ENCODE results near the gene OSBPL2. TPM values are rescaled to one million over a fixed set of nuclear protein-coding genes. Genes with fewer than 3 reads are reported as not detected.

Gene OSBPL2
- total RNA-seq, 1 donor from 2014 or later = 29.9 TPM

- no peaks in the 10 kb centered on the region for H3K4me1 Mint-ChIP-seq (ENCODE audit: low read depth)
- H3K4me3 Mint-ChIP-seq (ENCODE audit: low read depth) = no peak overlapping the region
- H3K9me3 Mint-ChIP-seq = no peaks in the 10 kb centered on the region
- no peak overlapping the region for H3K27ac Mint-ChIP-seq
- peaks cover 15% of the 10 kb centered on the region for H3K36me3 Mint-ChIP-seq (ENCODE audit: low read depth)
- intact Hi-C loops (cut with micrococcal nuclease) = no loop called here
- DNase-seq (ENCODE audit: low spot score) = no peak
- no peaks in the 10 kb centered on the region for H3K27me3 Mint-ChIP-seq (ENCODE audit: low read depth)
Observed at GRCh38 chr20:62284448-62284847, 46.1 kb downstream of the OSBPL2 start.

- DNase-seq (ENCODE audit: low spot score) = no peak
- Mint-ChIP-seq H3K4me3 (ENCODE audit: low read depth) (no peak overlapping the region), H3K9me3 (no peaks in the 10 kb centered on the region), H3K36me3 (ENCODE audit: low read depth) (peaks cover 15% of the 10 kb centered on the region), H3K27me3 (ENCODE audit: low read depth) (no peaks in the 10 kb centered on the region), H3K4me1 (ENCODE audit: low read depth) (no peaks in the 10 kb centered on the region), H3K27ac (no peak overlapping the region)
- intact Hi-C loops (cut with micrococcal nuclease) = no loop called here
Observed at GRCh38 chr20:62285151-62285550, 46.8 kb downstream of the OSBPL2 start.

GRCh38 chr20:62285722-62286121 is 47.4 kb downstream of the OSBPL2 start:
- no peaks in the 10 kb centered on the region for H3K4me1 Mint-ChIP-seq (ENCODE audit: low read depth)
- intact Hi-C loops (cut with micrococcal nuclease) = no loop called here

GRCh38 chr20:62286493-62287064 is 48.3 kb downstream of the OSBPL2 start:
- Mint-ChIP-seq H3K36me3 (ENCODE audit: low read depth) (peaks cover 12% of the 10 kb centered on the region), H3K27ac (no peak overlapping the region), H3K4me1 (ENCODE audit: low read depth) (no peaks in the 10 kb centered on the region), H3K27me3 (ENCODE audit: low read depth) (no peaks in the 10 kb centered on the region), H3K4me3 (ENCODE audit: low read depth) (no peak overlapping the region), H3K9me3 (no peaks in the 10 kb centered on the region)
- intact Hi-C loops (cut with micrococcal nuclease) = no loop called here
- no peak for DNase-seq (ENCODE audit: low spot score)

More at GRCh38 chr20:62285722-62286121, 47.4 kb downstream of the OSBPL2 start:
- DNase-seq (ENCODE audit: low spot score) = no peak
- Mint-ChIP-seq H3K9me3 (no peaks in the 10 kb centered on the region), H3K36me3 (ENCODE audit: low read depth) (peaks cover 15% of the 10 kb centered on the region), H3K27ac (no peak overlapping the region), H3K4me3 (ENCODE audit: low read depth) (no peak overlapping the region), H3K27me3 (ENCODE audit: low read depth) (no peaks in the 10 kb centered on the region)

GRCh38 chr20:62287129-62287528 is 48.8 kb downstream of the OSBPL2 start:
- intact Hi-C loops (cut with micrococcal nuclease) = no loop called here
- no peaks in the 10 kb centered on the region for H3K27me3 Mint-ChIP-seq (ENCODE audit: low read depth)
- no peak for DNase-seq (ENCODE audit: low spot score)
- H3K9me3 Mint-ChIP-seq = no peaks in the 10 kb centered on the region
- H3K36me3 Mint-ChIP-seq (ENCODE audit: low read depth) = peaks cover 8% of the 10 kb centered on the region
- H3K4me3 Mint-ChIP-seq (ENCODE audit: low read depth) = no peak overlapping the region
- no peaks in the 10 kb centered on the region for H3K4me1 Mint-ChIP-seq (ENCODE audit: low read depth)
- no peak overlapping the region for H3K27ac Mint-ChIP-seq

GRCh38 chr20:62287759-62288534 is 49.6 kb downstream of the OSBPL2 start:
- Mint-ChIP-seq H3K27ac (no peak overlapping the region), H3K36me3 (ENCODE audit: low read depth) (peaks cover 11% of the 10 kb centered on the region)
- intact Hi-C loops (cut with micrococcal nuclease) = no loop called here

GRCh38 chr20:62288535-62289105 is 50.3 kb downstream of the OSBPL2 start:
- Mint-ChIP-seq H3K36me3 (ENCODE audit: low read depth) (peaks cover 13% of the 10 kb centered on the region), H3K27me3 (ENCODE audit: low read depth) (no peaks in the 10 kb centered on the region), H3K4me3 (ENCODE audit: low read depth) (no peak overlapping the region), H3K4me1 (ENCODE audit: low read depth) (no peaks in the 10 kb centered on the region), H3K9me3 (no peaks in the 10 kb centered on the region), H3K27ac (no peak overlapping the region)
- intact Hi-C loops (cut with micrococcal nuclease) = no loop called here
- DNase-seq (ENCODE audit: low spot score) = no peak

More at GRCh38 chr20:62287759-62288534, 49.6 kb downstream of the OSBPL2 start:
- no peaks in the 10 kb centered on the region for H3K9me3 Mint-ChIP-seq
- H3K4me3 Mint-ChIP-seq (ENCODE audit: low read depth) = no peak overlapping the region
- DNase-seq (ENCODE audit: low spot score) = no peak
- no peaks in the 10 kb centered on the region for H3K4me1 Mint-ChIP-seq (ENCODE audit: low read depth)
- H3K27me3 Mint-ChIP-seq (ENCODE audit: low read depth) = no peaks in the 10 kb centered on the region

- Mint-ChIP-seq H3K4me3 (ENCODE audit: low read depth) (no peak overlapping the region), H3K27me3 (ENCODE audit: low read depth) (no peaks in the 10 kb centered on the region), H3K4me1 (ENCODE audit: low read depth) (no peaks in the 10 kb centered on the region), H3K9me3 (no peaks in the 10 kb centered on the region), H3K36me3 (ENCODE audit: low read depth) (peaks cover 13% of the 10 kb centered on the region), H3K27ac (no peak overlapping the region)
- intact Hi-C loops (cut with micrococcal nuclease) = no loop called here
- DNase-seq (ENCODE audit: low spot score) = no peak
Observed at GRCh38 chr20:62289131-62289530, 50.8 kb downstream of the OSBPL2 start.

GRCh38 chr20:62289898-62290297 is 51.6 kb downstream of the OSBPL2 start:
- no peaks in the 10 kb centered on the region for H3K27me3 Mint-ChIP-seq (ENCODE audit: low read depth)
- no peak overlapping the region for H3K4me3 Mint-ChIP-seq (ENCODE audit: low read depth)
- no peak overlapping the region for H3K27ac Mint-ChIP-seq
- no peaks in the 10 kb centered on the region for H3K9me3 Mint-ChIP-seq
- no peaks in the 10 kb centered on the region for H3K4me1 Mint-ChIP-seq (ENCODE audit: low read depth)
- intact Hi-C loops (cut with micrococcal nuclease) = no loop called here
- H3K36me3 Mint-ChIP-seq (ENCODE audit: low read depth) = peaks cover 13% of the 10 kb centered on the region
- DNase-seq (ENCODE audit: low spot score) = no peak

- Mint-ChIP-seq H3K36me3 (ENCODE audit: low read depth) (peaks cover 19% of the 10 kb centered on the region), H3K27me3 (ENCODE audit: low read depth) (no peaks in the 10 kb centered on the region), H3K4me3 (ENCODE audit: low read depth) (no peak overlapping the region), H3K9me3 (no peaks in the 10 kb centered on the region), H3K4me1 (ENCODE audit: low read depth) (no peaks in the 10 kb centered on the region), H3K27ac (no peak overlapping the region)
- DNase-seq (ENCODE audit: low spot score) = no peak
- intact Hi-C loops (cut with micrococcal nuclease) = no loop called here
Observed at GRCh38 chr20:62291251-62292066, 53.1 kb downstream of the OSBPL2 start.

GRCh38 chr20:62292108-62292507 is 53.8 kb downstream of the OSBPL2 start:
- H3K27me3 Mint-ChIP-seq (ENCODE audit: low read depth) = no peaks in the 10 kb centered on the region
- H3K4me3 Mint-ChIP-seq (ENCODE audit: low read depth) = no peak overlapping the region
- H3K27ac Mint-ChIP-seq = no peak overlapping the region
- no peaks in the 10 kb centered on the region for H3K9me3 Mint-ChIP-seq
- intact Hi-C loops (cut with micrococcal nuclease) = no loop called here
- peaks cover 19% of the 10 kb centered on the region for H3K36me3 Mint-ChIP-seq (ENCODE audit: low read depth)
- DNase-seq (ENCODE audit: low spot score) = no peak
- no peaks in the 10 kb centered on the region for H3K4me1 Mint-ChIP-seq (ENCODE audit: low read depth)

- no peak overlapping the region for H3K27ac Mint-ChIP-seq
- no peak overlapping the region for H3K4me3 Mint-ChIP-seq (ENCODE audit: low read depth)
- no peaks in the 10 kb centered on the region for H3K27me3 Mint-ChIP-seq (ENCODE audit: low read depth)
- no peaks in the 10 kb centered on the region for H3K4me1 Mint-ChIP-seq (ENCODE audit: low read depth)
- peaks cover 19% of the 10 kb centered on the region for H3K36me3 Mint-ChIP-seq (ENCODE audit: low read depth)
- no peaks in the 10 kb centered on the region for H3K9me3 Mint-ChIP-seq
- intact Hi-C loops (cut with micrococcal nuclease) = no loop called here
- no peak for DNase-seq (ENCODE audit: low spot score)
Observed at GRCh38 chr20:62293111-62293784, 54.9 kb downstream of the OSBPL2 start.

All from activated T-helper 2 cell treated with anti-CD3 and anti-CD28 coated beads, Interferon-gamma antibody, Interleukin-2, Interleukin-4, amounts not matched to agents 10 μg/mL and 5 μg/mL and 100 μg/mL, durations not matched to agents 14 hours and 24 hours and 36 hours (primary cell).